HG03064 (cell line): ENCODE data around the gene MGAT5B.

Experiments
- ATAC-seq: cut with Tn5 transposase; IDR thresholded peaks from one replicate; pipeline ENCODE4 v1.9.1; 2021; ENCODE audit warnings: low read depth; ENCODE audit not compliant: unreplicated experiment

The MGAT5B gene

GRCh38 chr17:76946772-76947135 is 78.5 kb downstream of the MGAT5B start:
- ATAC-seq: no peak

- ATAC-seq: no peak
Measured at GRCh38 chr17:76947309-76947708, 79.1 kb downstream of the MGAT5B start.

DNA sequence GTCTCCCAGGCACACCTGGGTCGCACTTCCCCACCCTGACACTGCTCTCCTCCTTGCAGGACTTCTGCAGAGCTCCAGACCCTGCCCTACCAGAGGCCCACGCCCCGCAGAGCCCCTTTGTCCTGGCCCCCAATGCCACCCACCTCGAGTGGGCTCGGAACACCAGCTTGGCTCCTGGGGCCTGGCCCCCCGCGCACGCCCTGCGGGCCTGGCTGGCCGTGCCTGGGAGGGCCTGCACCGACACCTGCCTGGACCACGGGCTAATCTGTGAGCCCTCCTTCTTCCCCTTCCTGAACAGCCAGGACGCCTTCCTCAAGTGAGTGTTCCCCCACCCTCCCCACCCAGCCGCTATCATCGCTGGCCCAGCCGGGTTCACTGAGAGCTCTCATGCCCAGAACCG is 79.6 kb downstream of the MGAT5B start:
- ATAC-seq: no peak

- no peak for ATAC-seq
Measured at GRCh38 chr17:76948301-76948700, 80.1 kb downstream of the MGAT5B start.

- ATAC-seq: no peak
Measured at GRCh38 chr17:76948726-76949342, 80.6 kb downstream of the MGAT5B start.

DNA sequence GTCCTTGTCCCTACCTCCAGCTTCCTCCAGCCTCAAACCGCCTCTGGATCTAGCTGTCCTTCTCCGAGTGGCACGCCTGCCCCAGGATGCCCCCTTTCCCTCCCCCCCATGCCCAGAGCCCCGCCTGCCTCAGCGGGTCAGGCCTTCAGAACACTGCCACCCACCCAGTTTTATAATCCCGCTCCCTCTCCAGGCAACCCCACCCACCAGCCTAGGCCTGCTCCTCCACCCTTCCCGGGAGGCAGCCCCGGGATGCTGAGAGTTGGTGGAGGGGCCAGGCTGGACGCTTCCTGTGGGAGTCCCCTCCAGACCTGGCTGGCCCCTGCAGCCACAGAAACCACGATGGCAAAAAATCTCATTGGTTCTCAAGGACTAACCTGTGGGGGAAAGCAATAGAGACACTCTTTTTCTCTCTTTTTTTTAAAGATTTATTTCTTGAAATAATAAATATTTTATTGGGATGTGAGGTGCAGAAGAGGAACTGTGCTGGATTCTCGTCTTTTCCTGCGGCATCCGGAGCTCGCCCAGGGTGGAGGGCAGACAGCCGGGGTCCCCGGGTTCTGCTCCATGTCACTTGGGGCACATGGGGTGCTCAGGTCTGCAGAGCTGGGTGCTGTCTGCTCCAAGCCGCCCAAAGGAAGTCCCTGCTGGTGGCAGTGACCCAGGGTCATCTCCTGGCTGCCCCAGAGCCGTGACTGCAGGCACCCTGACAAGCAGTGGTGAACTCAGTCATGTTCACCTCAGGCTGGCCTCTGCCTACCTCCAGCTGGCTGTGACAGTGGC is 81.9 kb downstream of the MGAT5B start:
- no peak for ATAC-seq

DNA sequence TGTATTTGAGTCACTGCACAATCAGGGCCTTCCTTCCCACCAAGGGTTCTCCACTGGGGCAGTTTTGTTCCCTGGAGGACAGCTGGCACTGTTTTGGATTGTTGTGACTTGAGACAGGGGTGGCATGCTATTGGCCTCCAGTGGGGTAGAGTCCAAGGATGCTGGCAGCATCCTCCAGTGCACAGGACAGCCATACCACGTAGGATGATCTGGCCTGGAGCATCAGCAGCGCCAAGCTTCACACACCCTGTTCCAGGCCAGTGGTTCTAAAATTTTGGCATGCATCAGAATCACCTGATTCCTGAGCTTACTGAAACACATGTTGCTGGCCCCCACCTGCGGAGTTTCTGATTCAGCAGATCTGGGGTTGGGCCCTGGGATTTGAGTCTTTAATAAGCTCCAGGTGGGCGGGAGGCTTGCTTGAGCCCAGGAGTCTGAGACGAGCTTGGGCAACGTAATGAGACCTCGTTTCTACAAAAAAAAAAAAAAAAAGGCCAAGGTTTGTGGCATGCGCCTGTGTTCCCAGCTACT is 83.2 kb downstream of the MGAT5B start:
- ATAC-seq: no peak

GRCh38 chr17:76952402-76952801 is 84.2 kb downstream of the MGAT5B start:
- ATAC-seq: no peak

DNA sequence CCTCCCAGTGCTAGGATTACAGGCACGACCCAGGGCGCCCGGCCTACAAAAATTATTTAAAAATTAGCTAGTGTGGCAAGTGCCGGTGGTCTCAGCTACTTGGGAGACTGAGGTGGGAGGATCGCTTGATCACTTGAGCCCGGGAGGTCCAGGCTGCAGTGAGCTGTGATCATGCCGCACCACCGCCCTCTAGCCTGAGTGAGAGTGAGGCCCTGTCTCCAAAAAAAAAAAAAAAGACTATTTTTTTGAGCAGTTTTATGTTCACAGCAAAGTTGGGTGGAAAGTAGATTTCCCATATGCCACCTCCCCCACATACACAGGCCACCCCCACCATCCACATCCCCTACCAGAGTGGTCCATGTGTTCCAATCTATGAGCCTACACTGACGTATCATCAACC is 84.9 kb downstream of the MGAT5B start:
- no peak for ATAC-seq

GRCh38 chr17:76953946-76954345 is 85.7 kb downstream of the MGAT5B start:
- ATAC-seq: no peak

DNA sequence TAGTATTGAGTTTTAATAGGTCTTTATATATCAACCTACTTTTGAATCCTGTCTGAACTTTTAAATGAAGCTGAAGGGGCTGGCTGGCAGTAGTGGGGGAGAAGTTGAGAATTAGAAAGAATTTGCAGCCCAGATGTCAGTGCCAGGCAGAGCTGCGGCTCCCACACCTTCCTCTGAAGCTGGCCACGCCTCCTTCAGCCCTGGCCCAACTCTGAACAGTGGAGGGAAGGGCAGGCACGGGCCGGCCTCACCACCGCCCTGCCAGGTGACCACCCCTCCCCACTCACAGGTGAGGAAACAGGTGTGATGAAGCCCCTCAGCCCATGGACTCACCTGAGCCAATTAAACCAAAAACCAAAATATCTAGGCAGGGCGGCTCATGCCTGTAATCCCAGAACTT is 87.0 kb downstream of the MGAT5B start:
- ATAC-seq: no peak

DNA sequence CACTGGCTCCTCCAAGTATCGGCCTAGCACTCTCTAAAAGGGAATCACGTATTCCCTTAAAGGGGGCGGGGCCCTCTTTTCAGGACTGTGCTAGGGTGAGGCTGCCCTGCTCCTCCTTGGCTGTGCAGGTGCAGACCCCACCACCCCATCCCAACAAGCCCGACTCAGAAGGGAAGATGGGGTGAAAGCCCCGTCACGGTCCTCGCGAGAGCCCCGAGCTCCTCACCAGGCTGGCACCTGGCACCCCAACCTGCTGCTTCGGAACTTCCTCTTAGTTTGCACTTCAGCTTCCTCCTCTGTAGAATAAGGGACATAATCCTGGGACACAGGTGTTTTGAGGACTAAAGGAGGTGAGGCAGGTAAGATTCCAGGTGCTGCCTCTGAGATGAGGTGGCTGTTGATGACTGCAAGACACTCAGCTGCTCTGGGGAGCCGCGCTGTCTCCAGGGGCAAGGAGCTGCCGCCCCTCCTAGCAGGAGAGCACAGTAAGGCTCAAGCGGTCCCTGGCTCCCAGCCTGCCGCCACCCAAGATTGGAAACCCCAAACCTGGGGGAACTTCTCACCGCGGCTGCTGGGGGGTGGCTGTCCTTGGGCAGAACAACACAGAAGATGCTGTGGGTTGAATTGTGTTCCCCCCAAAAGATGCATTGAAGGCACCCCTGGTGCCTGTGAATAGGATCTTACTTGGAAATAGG is 88.8 kb downstream of the MGAT5B start:
- ATAC-seq: no peak

GRCh38 chr17:76957678-76958464 is 89.7 kb downstream of the MGAT5B start:
- no peak for ATAC-seq

DNA sequence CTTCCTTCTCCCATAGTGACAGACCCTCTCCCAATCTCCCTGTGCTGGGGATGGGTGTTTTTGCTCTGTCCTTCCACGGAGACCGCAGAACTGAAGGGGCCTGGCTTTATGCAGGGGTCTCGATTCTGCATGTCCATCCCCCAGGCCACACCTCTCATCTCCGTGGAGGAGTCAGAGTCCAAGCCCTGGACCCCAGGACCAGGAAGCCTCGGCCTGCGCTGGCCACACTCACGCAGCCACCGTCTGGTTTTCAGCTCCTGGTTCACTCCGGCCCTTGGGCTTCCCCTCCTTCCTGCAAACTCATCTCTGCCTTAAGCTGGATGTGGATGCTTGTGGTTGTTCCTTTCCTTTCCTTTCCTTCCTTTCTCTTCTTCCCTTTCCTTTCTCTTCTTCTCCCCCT is 90.8 kb downstream of the MGAT5B start:
- no peak for ATAC-seq

DNA sequence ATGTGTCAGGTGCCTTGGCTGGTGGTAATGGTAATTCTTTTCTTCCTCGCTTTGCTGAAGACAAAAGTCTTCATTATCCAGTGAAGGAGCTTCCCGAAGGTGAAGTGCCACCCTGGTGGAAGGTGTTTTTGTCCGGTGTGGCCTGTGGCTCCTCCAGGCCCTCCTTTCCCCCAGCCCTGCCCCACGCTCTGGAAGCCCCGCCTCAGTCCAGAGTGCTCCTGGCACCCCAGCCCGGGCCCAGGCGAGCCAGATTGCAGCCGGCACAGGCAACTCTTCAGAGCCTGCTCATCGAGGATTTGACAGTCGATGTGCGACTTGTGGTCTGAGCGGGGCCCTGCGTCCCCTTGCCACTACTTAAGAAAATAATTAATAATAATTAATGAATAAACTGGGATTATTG is 93.7 kb downstream of the MGAT5B start:
- no peak for ATAC-seq

GRCh38 chr17:76962858-76963257 is 94.7 kb downstream of the MGAT5B start:
- no peak for ATAC-seq

DNA sequence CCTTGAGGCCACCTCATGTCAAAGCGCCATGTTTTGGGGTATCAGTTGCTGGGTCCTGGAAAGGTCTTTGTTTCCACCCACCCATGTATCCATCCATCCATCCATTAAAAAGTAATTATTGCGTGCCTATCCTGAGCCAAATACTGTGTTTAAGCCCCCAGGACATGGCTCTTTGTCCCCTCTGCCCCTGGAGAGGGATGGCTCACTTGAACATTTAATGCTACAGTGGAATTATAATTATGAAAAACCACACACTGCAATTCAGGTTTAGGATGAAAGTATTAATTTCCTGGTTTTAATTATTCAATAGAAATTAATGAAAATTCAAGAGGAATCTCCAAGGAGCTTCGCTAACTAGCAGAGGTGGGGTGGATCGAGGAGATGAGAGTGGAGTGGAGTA is 97.8 kb downstream of the MGAT5B start:
- ATAC-seq: no peak

GRCh38 chr17:76966486-76967181 is 98.4 kb downstream of the MGAT5B start:
- no peak for ATAC-seq

- no peak for ATAC-seq
Measured at GRCh38 chr17:76967762-76968161, 99.6 kb downstream of the MGAT5B start.
